DLD1 (cell line): ENCODE measurements around the gene CALR3.

ENCODE experiments used
- in situ Hi-C: cut with HindIII; loops from 2 replicates; pipeline ENCODE4 v1.10.0; 2017; ENCODE audit warnings: low sequenced_read_pairs

Gene CALR3

GRCh38 chr19:16435238-16435917 is 60.6 kb downstream of the CALR3 start:
- in situ Hi-C loops = no loop called here

- in situ Hi-C loops = no loop called here
These were observed 62.0 kb downstream of the CALR3 start for GRCh38 chr19:16433986-16434385.

- in situ Hi-C loops = no loop called here
These were observed 66.2 kb downstream of the CALR3 start for GRCh38 chr19:16429759-16430091.

- in situ Hi-C loops = no loop called here
These were observed 66.8 kb downstream of the CALR3 start for GRCh38 chr19:16429066-16429758.
